PC-9 (cell line): ENCODE measurements around the gene BAD. TPM values are rescaled to one million over a fixed set of nuclear protein-coding genes. Genes with fewer than 3 reads are reported as not detected.
A peak's percentile ranks its signal among the peaks of the same experiment; 100 is the strongest.

Source experiments
- BruUV-seq: library from RNA; stranded (reverse); fragments of 400-500 nt; replicated peaks from 2 replicates; lab custom pipeline; 2021; lab: Mats Ljungman, UMichigan
- CTCF ChIA-PET: fragments of 300-600 bp; sonication (Branson Sonifier 250); formaldehyde crosslinking; loops from one replicate; lab custom pipeline; 2022; ENCODE audit warnings: antibody characterized with exemption; lab: Charles Lee
- POLR2A ChIA-PET: fragments of 300-600 bp; sonication (Branson Sonifier 250); formaldehyde crosslinking; loops from one replicate; lab custom pipeline; 2022; ENCODE audit warnings: antibody characterized with exemption; ENCODE audit not compliant: unreplicated experiment; lab: Charles Lee
- DNase-seq, 2 experiments: peaks; one replicate each; pipeline versions ENCODE4 v3.0.0 to v3.0.0-alpha.2; 2015 to 2022; ENCODE audit warnings: mixed read lengths in 1 of 2
- H2AFZ ChIP-seq: fragments of 200-600 bp; sonication (generic); 2 replicates; pipeline ENCODE4 v1.8.1; 2017; ENCODE audit warnings: antibody characterized with exemption
- H3F3A ChIP-seq: fragments of 200-600 bp; sonication (generic); 2 replicates; pipeline ENCODE4 v1.8.1; 2017; ENCODE audit warnings: antibody characterized with exemption, mild to moderate bottlenecking, low read depth; ENCODE audit not compliant: insufficient read depth
- H3K27ac ChIP-seq: fragments of 200-600 bp; sonication (generic); 2 replicates; pipeline ENCODE4 v1.6.1; 2016; ENCODE audit warnings: mixed run types
- H3K27me3 ChIP-seq: fragments of 200-600 bp; sonication (generic); 2 replicates; pipeline ENCODE4 v1.6.1; 2016; ENCODE audit warnings: low read depth, mixed run types; ENCODE audit not compliant: insufficient read depth
- H3K36me3 ChIP-seq: fragments of 200-600 bp; sonication (generic); 2 replicates; pipeline ENCODE4 v1.6.1; 2016; ENCODE audit warnings: low read depth, mixed run types
- H3K4me1 ChIP-seq: fragments of 200-600 bp; sonication (generic); replicated peaks from 2 replicates; pipeline ENCODE4 v1.6.1; 2016; ENCODE audit warnings: mixed run types; ENCODE audit not compliant: insufficient read depth
- H3K4me2 ChIP-seq: fragments of 200-600 bp; sonication (generic); 2 replicates; pipeline ENCODE4 v1.6.1; 2017; ENCODE audit warnings: mixed run types
- H3K4me3 ChIP-seq: fragments of 200-600 bp; sonication (generic); 2 replicates; pipeline ENCODE4 v1.6.1; 2016; ENCODE audit warnings: mixed run types
- H3K79me2 ChIP-seq: fragments of 200-600 bp; sonication (generic); 2 replicates; pipeline ENCODE4 v1.6.1; 2017; ENCODE audit warnings: low read depth, mixed run types
- H3K9me2 ChIP-seq: fragments of 200-600 bp; sonication (generic); 2 replicates; pipeline ENCODE4 v1.8.1; 2017; ENCODE audit warnings: mild to moderate bottlenecking; ENCODE audit not compliant: insufficient read depth
- H3K9me3 ChIP-seq: fragments of 200-600 bp; sonication (generic); 2 replicates; pipeline ENCODE4 v1.8.1; 2016; ENCODE audit warnings: low read depth; ENCODE audit not compliant: insufficient read depth
- H4K20me1 ChIP-seq: fragments of 200-600 bp; sonication (generic); 2 replicates; pipeline ENCODE4 v1.8.1; 2017; ENCODE audit not compliant: insufficient read depth
- EZH2 ChIP-seq: fragments of 200-600 bp; sonication (generic); IDR thresholded peaks from 2 replicates; pipeline ENCODE4 v1.8.0; 2017; ENCODE audit warnings: antibody characterized with exemption, low read depth
- intact Hi-C: fragments of 100-400 bp; cut with micrococcal nuclease; formaldehyde crosslinking; loops from one replicate; pipeline ENCODE4 v1.10.0; 2022; ENCODE audit not compliant: unreplicated experiment
- total RNA-seq: library from RNA; stranded (reverse); gene quantifications from 2 replicates; pipeline ENCODE4 v1.2.3, GENCODE V29; 2021
- TF ChIP-seq, protein P1 (sequence below): fragments of 200-600 bp; sonication (generic); conservative IDR thresholded peaks from 2 replicates; pipeline ENCODE4 v1.6.1; 2017; ENCODE audit warnings: mixed run types, antibody characterized with exemption, mild to moderate bottlenecking, moderate library complexity

Gene BAD
- total RNA-seq, 1 experiment from 2014 or later = 94.3 TPM

DNA sequence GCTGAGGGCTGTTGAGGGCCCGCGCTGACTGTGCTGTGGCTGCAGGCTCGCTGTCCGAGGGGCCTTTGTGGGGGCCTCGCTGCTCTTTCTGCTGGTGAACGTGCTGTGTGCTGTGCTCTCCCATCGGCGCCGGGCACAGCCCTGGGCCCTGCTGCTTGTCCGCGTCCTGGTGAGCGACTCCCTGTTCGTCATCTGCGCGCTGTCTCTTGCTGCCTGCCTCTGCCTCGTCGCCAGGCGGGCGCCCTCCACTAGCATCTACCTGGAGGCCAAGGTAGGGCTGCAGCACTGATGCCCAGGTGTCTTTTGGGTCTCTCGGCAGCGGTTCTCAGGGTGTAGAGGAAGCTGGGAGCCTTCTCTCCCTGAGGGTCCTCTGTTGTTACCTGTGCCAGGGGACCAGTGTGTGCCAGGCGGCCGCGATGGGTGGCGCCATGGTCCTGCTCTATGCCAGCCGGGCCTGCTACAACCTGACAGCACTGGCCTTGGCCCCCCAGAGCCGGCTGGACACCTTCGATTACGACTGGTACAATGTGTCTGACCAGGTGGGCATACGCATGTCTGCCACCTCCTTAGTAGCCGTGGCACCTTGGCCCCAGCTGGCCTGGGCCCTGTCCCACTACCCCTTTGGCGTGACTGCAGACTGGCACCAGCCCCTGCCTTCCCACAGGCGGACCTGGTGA, 3.3 kb upstream of the BAD start:
- Histone ChIP-seq H4K20me1 (no peaks in the 10 kb centered on the region), H3K4me1 (peaks cover 22% of the 10 kb centered on the region), H3K9me3 (no peaks in the 10 kb centered on the region), H3K79me2 (peaks cover 15% of the 10 kb centered on the region; the same call in 1 of the 2 replicates), H3K27me3 (no peaks in the 10 kb centered on the region), H3K4me2 (no peak overlapping the region), H3K27ac (no peak overlapping the region), H3F3A (peaks cover 17% of the 10 kb centered on the region; the same call in 1 of the 2 replicates), H2AFZ (no peak overlapping the region), H3K36me3 (no peaks in the 10 kb centered on the region), H3K9me2 (no peaks in the 10 kb centered on the region), H3K4me3 (no peak overlapping the region)
- CTCF ChIA-PET = no interaction called here
- DNase-seq = peak in 1 of 2 experiments; percentile 15
- intact Hi-C loops = no loop called here
- POLR2A ChIA-PET = no interaction called here
- BruUV-seq = no TSS peak
- TF ChIP-seq EZH2 = no peak
- TF ChIP-seq, protein P1, sequence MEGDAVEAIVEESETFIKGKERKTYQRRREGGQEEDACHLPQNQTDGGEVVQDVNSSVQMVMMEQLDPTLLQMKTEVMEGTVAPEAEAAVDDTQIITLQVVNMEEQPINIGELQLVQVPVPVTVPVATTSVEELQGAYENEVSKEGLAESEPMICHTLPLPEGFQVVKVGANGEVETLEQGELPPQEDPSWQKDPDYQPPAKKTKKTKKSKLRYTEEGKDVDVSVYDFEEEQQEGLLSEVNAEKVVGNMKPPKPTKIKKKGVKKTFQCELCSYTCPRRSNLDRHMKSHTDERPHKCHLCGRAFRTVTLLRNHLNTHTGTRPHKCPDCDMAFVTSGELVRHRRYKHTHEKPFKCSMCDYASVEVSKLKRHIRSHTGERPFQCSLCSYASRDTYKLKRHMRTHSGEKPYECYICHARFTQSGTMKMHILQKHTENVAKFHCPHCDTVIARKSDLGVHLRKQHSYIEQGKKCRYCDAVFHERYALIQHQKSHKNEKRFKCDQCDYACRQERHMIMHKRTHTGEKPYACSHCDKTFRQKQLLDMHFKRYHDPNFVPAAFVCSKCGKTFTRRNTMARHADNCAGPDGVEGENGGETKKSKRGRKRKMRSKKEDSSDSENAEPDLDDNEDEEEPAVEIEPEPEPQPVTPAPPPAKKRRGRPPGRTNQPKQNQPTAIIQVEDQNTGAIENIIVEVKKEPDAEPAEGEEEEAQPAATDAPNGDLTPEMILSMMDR = no peak

DNA sequence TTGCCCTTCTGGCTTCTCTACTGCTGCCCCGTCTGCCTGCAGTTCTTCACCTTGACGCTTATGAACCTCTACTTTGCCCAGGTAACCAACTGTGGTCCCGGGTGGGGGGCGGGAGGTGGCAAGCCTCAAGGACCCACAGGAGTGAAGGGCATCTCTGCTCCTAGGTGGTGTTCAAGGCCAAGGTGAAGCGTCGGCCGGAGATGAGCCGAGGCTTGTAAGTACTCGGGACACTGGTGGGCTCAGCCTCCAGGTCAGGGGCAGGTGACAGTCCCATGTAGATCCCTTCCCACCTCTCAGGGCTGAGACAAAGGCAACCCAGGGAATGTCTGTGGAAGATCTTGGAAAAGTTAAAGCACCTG, 2.3 kb upstream of the BAD start:
- BruUV-seq = no TSS peak
- DNase-seq = no peak
- Histone ChIP-seq H3K4me2 (peak overlapping the region; percentile 82), H3K9me2 (no peaks in the 10 kb centered on the region), H3K79me2 (peaks cover 15% of the 10 kb centered on the region; the same call in 1 of the 2 replicates), H3F3A (peaks cover 17% of the 10 kb centered on the region; the same call in 1 of the 2 replicates), H3K4me1 (peaks cover 22% of the 10 kb centered on the region), H4K20me1 (no peaks in the 10 kb centered on the region), H2AFZ (no peak overlapping the region), H3K27me3 (no peaks in the 10 kb centered on the region), H3K4me3 (peak overlapping the region; percentile 67; the same call in 1 of the 2 replicates), H3K27ac (no peak overlapping the region), H3K9me3 (no peaks in the 10 kb centered on the region), H3K36me3 (no peaks in the 10 kb centered on the region)
- intact Hi-C loops = no loop called here
- TF ChIP-seq, protein P1 = no peak
- no peak for TF ChIP-seq EZH2
- ChIA-PET CTCF (interaction anchor here (0.6 kb wide), 1 partner anchor 34 kb away, joined by 5 read pairs; no protein-coding TSS in a partner anchor), POLR2A (interaction anchor here (1.0 kb wide), 1 partner anchor 15 kb away, joined by 3 read pairs; no protein-coding TSS in a partner anchor)

DNA sequence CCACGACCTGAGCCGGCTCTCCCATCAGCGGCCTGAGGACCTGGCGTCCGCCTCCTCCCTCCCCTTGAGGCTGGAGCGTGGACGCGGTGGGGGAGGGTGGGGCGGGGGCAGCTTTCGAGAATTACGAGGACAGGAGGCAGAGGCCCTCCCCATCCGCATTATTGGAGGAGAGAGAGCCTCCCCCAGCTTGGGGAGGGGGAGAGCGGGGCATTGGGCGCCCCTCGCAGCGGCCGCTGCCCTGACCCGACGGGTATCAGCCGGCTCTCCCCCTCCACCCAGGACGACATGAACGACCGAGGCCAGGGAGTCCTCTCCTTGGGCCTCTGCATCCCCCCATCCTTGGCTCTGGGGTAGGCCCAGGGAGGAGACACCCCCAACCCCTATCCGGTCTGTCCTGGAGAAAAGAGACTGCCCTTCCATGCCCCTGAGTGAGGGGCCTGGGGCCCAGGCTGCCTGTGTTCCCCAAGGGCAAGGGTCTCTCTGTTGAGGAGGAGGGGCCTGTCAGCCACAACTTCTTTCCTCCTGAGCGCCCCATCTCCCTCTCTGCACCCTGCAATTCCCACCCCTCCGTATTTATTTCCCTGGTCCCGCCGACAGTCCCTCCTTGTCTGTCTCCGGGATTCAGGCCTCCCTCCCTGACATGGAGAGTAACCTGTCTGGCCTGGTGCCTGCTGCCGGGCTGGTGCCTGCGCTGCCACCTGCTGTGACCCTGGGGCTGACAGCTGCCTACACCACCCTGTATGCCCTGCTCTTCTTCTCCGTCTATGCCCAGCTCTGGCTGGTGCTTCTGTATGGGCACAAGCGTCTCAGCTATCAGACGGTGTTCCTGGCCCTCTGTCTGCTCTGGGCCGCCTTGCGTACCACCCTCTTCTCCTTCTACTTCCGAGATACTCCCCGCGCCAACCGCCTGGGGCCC, 1.7 kb upstream of the BAD start:
- CTCF ChIA-PET = interaction anchor here (0.6 to 0.7 kb wide), 4 partner anchors 14 to 587 kb away, joined by 3 to 11 read pairs (median 6); partner anchors contain the start of gene CATSPERZ
- Histone ChIP-seq H3K79me2 (peaks cover 15% of the 10 kb centered on the region; the same call in 1 of the 2 replicates), H2AFZ (peak overlapping the region; percentile 83), H3K4me3 (peak overlapping the region; percentile 67), H3K4me2 (peak overlapping the region; percentile 82), H3F3A (peaks cover 17% of the 10 kb centered on the region; the same call in 1 of the 2 replicates), H3K27me3 (no peaks in the 10 kb centered on the region), H3K9me2 (no peaks in the 10 kb centered on the region), H3K9me3 (no peaks in the 10 kb centered on the region), H4K20me1 (no peaks in the 10 kb centered on the region), H3K36me3 (no peaks in the 10 kb centered on the region), H3K27ac (no peak overlapping the region), H3K4me1 (peaks cover 22% of the 10 kb centered on the region)
- POLR2A ChIA-PET = interaction anchor here (1.0 kb wide), 1 partner anchor 15 kb away, joined by 3 read pairs; no protein-coding TSS in a partner anchor
- TSS peak; percentile 9 for BruUV-seq
- intact Hi-C loops = loop anchor here (1.0 kb wide), 1 partner anchor 16 kb away; no protein-coding TSS in a partner anchor
- DNase-seq = peak in 1 of 2 experiments; percentile 59
- TF ChIP-seq, protein P1 = peak; percentile 44; the same call in 1 of the 2 replicates
- no peak for TF ChIP-seq EZH2
